M059J (cell line): ENCODE data around the gene ETV6. TPM values are rescaled to one million over a fixed set of nuclear protein-coding genes. Genes with fewer than 3 reads are reported as not detected.

Source experiments
- DNase-seq: peaks from one replicate; pipeline ENCODE4 v3.0.0-alpha.2; 2012; ENCODE audit warnings: low read depth
- total RNA-seq: library from RNA; depleted of rRNA; stranded (reverse); fragments of >200 nt; shearing (Covaris generic); gene quantifications from 2 replicates; pipeline ENCODE4 v1.2.3, GENCODE V29; 2014

ETV6 gene
- total RNA-seq, 1 experiment from 2014 or later = 11.5 TPM

DNA sequence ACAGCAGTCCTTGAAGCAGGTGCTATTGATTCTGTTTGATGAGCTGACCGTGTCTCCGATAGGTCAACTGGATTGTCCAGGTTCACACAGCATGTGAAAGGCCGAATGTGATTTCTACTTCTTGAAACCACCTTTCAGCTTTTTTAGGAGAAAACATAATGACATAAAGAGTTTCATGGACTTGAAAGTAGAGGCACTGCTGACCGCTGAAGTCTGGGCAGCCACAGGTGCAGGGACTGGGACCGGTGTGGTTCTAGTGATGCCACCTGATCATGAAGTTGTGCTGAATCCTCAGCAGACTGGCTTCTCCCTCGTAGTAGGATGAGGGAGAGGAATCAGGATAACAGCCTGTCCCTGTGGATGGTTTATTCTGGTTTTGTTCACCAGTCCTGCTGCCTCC, 108.1 kb downstream of the ETV6 start:
- no peak for DNase-seq

DNA sequence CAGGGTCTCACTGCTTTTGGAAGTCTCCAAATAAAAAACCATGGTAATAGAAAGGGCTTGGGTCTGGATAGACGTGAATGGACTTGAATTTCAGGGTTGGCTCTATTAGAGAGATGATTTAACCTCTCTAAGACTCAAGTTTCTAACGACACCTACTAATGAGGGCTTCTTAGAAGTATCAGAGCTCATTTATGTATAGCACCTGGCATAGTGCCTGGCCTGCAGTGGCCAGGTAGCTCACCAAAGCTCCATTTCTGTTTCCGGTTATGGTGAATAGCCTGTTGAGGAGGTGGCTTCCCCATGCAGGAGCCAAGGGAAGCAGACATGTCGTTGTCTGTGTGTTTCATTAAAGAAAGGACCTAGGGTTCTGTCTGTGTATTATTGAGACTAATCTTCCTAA, 108.6 kb downstream of the ETV6 start:
- no peak for DNase-seq

DNA sequence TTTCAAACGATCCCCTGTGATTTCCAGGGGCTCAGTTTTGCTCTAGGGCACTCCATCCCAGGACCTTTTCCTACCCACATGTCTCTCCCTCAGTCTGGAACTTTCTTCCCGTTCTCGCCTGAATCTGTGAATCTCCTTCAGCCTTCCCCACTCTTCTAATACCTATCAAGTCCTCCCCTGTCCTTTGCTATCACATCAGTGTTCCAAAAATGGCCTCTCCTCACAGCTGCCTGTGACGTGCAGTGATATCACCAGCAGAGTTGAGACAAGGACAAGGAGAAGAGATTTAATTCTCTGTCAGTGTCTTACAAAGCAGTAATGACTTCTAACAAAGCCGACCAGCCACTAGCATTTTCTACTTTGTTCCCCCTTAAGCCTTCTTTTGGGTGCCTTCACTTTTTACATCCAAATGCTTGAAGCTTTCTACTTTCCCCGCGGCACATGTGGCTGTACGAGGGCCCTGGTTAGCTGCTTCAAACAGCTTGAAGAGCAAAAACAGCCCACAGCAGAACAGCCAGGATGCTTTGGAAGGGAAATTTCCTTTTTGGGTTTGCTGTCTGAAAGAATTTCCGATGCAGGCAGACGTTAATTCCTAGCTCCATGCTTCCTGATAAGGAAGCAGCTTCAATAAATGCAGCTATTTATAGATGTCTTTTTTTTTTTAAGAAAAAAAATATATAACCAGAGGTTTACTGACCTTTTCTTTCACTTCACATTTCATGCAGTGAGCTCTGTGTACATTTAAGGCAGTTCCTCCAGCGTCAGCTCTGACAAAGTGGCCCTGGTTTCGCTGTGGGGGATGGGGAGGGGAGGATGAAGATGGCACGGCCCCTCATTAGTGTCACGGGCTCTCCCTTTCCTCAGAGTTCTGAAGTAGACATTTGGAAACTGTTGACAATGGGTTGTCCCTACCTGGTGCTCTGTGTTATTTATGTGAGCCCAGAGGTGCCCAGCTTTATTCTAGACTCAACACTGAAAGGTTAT, 109.3 kb downstream of the ETV6 start:
- DNase-seq = no peak

DNA sequence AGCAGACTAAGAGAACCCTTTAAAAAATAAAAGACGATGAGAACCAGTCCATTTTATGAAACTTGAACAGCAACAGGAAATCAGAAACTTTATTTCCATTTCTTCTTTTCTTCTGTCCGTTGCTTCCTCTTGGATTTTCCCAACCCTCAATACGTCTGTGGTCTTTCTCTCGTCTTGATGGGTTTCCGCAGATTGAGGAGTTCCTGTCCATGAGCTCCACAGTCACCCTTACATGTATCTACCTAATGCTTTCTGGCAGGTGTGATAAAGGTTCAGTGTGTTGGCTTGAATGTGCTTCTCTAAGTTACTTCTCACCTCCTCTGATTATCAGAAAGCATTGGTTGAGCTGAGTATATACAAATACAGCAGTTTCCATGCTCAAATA, 110.0 kb downstream of the ETV6 start:
- no peak for DNase-seq

DNA sequence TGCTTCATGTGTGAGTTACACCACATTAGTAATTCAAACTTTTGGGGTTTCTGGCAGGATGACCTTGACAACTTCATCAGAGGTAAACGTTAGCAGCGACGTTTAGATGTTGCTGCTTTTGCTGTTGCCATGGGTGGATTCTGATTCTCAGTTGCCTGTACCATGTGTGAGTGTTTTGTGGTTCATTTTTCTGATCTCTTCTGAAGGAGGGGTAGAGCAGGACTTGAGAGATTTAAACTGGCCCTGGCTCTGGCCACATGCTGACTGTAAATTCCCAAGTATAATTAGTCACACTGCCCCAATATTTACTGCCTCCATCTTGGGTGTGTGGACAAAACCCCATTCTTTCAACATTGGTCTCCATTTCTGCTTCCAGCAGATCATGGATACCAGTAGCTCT, 110.4 kb downstream of the ETV6 start:
- peak; percentile 8 for DNase-seq

DNA sequence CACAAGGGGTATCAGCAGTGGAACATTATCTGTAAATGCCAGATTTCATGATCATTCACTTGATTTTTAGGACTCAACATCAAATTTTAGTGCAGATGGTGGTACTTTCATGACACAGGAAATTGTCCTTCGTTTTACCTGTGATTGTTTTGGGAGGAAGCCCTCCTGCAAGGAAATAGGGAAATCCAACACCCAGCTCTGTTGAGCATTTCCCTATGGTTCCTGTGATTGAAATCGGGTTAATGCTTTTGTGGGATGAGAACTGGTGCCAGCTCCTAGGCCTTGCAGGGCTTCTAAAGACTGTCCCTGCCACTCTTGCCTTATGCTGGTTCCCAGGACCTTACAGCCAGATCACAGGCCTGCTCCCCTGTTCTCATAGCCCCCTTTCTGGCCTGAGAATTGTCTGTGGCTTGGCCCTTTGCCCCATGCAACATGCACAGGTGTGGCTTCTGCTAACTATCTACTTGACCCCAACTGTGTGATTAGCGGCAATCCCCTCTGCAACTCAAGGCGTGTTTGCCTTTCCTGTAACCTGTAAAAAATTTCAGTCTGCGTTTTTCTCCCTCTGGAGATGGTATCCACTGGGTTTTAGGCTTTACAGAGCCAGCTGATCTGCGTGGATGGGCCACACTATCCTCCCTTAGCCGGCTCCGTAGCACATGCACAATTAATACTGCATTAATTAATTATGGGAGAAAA, 112.5 kb downstream of the ETV6 start:
- DNase-seq = no peak

DNA sequence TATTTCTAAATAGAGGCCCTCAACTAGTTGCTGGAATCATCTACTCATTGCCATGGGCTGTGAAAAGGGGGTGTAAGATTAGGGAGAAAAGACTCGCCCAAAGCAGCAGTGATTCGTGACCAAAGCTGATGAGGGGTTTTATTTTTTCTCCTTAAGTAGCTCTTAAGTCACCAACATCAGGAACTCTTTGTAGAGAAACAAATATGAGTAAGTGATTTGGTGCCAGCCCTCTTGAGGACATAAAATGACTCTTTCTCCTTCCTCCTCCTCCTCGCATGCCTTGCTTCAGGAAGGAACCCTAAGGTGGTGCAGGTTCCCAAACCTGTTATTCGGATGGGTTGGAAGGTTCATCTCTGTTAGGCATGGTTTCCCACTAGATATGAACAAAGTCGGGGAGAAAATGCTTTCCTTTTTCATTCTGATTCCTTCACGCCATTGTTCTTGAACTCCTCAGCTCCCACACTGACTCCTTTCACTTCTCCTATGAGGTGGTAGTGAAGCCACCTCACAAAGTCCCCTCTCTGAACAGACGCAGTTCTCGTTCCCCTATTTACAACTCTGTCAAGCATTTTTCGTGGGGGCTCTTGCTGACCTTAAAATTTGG, 113.4 kb downstream of the ETV6 start:
- DNase-seq = no peak

DNA sequence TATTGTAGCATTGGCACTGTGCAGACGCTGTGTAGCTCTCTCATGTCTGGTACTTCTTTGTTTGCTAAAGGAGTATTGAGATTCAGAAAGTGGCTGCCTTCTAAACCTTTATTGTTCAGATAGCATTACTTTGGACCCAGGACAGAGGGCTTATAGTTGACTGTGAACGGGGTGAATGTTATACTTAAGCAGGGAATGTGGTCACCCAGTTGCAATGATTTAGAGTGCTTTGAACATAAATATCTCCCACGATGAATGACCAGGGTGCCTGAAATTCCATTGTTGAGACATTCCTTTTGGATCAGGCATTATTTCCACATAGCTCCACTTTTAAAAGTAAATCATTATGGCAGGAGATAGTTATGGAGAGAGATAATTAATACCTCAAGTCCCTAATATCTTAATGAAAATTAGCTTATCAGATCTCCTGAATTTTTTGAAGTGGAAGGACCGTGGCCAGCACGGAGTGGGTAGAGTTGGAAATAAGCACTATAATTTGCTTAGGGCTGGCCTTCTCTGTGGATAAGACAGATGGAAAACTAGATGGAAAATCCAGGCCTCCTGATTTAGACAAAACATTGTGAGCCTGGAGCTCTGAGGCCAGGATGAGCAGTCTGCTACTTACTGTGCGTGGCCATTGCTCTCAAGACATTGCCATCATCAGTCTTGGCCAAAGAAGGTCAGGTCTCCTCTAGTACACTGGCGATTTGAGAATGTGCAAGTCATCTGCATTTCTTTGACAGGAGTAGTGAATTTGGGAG, 114.5 kb downstream of the ETV6 start:
- peak; percentile 57 for DNase-seq

DNA sequence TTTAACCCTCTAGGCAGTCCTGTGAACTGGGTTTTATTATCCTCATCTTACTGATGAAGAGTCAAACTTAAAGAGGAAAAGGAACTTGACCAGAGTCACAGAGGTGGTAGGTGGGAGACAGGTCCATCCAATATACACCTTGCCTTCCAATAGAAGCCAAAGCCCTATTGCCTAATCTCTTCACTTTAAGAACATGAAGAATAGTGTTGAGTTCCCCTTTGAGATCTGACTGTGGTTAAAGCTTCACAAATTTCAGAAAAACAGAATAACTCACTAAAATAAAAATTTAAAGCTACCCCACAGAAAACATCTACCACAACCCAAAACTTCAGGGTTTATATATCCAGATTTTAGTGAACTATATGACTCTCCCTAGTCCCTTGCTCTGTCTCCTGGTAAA, 115.4 kb downstream of the ETV6 start:
- no peak for DNase-seq

DNA sequence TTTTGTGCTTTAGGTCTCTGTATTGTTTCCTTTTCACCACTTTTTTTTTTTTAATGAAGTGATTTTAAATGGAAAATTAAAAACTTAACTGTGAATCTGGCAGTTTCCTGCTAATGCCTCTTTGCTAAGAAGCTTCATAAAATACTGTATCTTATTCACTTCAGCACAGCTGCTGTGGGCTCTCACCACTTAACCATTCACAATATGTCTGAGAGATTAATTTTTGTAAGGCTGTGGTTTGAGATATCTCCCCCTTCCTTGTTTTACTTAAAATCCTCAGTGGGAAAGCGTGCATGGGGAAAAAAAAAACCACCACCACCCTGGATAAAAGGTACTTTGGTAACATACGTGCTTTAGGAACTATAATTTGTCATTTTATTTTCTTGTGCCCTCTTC, 115.9 kb downstream of the ETV6 start:
- DNase-seq = no peak

DNA sequence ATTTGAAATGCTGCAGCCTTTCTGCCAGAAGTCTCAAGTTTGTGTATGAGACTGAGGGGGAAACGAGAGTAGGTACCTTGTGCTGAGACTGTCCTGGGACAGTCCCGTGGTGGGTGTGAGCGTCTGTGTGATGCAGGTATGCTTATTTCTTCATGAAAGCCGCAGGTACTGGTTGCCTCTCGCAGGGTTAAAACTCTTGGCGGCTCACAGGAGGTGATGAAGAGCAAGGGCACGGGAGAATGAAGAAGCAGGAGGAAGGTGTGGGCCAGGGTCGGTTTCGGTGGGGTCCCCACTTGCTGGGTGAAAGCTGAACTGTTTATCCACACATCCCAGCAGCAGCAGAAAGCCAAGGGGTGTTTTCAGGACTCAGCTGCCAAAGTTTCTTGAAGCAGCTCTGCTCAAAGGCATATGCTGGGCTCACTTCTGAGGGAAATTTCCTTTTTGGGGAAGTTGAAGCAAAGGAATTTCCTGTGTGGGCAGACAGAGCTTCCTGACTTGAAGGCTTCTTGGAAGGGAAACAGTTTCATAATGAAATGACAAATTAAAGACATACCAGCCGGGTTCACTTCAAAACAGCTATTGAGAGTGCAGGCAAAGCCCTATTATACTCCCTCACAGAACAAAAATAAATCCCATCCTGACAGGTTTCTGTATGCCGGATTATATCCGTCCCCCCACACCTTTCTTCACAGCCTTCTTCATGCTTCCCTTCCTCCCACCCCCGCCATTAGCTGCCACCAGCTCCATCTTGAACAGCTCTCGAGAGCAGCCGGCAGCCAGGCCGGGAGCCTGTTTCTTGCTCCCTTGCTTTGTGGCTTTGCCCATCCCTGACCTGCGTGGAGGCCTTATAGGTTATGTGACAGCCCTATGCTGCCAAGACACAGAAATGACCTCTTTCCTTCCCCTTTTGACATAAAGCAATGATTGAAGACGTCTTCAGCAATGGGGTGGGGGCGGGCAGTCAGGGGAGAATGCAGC, 116.6 kb downstream of the ETV6 start:
- DNase-seq = peak; percentile 44

DNA sequence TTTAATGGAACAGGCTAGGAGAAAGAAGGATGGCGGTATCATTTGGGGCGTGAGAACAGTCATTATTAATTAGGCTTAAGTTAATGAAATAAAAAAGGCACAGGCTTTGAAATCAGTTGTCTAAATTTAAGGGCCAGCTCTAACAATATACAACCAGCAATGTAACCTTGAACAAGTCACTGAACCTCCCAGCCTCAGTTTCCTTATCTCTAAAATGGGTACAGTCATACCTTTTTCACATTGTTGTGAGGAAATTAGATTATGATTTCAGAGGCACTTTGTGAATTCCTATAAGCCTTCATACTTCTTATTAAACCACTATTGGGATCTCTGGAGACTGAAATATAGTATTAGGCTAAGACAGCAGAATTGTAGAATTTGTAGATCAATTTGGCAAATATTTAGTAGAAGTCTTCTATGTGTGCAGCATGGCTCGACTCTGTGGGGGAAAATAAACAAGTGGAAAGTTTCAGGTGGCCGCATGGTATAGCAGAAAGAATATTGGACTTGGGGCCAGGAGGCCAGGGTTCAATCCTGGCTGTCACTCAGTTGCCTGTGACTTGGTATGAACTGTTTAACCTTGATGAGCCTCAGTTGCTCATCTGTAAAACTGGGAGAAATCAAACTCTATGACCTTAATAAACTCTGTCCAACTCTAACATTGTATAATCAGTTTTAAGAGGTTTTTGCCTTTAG, 117.7 kb downstream of the ETV6 start:
- no peak for DNase-seq

DNA sequence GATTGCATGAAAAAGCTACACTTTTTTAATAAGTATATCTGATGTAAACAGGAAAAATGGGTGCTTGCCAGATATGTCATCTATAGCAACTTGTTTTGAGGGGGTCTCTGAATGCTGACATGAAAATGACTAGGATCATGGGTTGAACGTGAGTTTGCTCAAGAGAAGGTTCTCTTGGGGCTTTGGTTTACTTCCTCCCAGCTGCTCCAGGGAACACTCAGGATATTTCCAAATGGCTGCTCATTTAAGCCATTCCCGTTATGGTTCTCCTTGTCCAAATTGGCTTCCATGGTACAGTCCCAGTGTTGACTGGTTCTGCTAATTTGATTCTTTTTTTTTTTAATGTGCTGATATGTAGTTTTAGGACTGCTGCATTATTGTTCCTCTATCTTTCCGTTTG, 118.3 kb downstream of the ETV6 start:
- DNase-seq = no peak

DNA sequence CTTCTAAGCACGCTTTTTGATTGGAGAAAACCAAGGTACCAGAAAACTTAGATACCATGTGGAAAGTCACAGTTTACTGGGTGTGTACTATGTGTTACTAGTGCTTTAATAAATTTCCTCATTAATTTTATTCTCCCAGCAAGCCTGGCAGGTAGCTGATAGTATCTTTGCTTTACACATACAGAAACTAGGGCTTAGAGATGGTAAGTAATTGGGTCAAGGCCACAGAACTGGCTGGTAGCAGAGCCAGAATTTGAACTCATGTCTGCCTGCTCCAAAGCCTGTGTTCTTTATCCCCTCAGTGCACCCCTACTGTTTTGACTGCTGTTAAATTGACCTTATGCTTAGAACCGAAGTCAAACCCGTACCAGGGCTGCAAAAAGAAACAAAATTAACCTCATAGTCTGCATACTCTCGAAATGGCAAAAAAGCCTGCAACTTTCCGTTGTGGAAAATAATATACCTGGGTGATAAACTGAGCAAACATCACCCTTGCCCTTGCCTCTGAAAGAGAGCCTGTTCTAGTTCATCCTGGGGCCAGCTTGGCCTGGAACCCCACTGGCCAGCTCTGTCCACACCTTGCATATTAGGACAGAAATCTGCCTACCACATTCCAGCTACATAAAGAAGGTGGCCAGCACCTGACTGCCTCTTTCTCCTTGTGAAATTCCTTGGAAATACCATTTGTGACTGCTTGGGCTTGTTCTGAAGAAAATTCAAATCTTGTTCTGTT, 118.9 kb downstream of the ETV6 start:
- DNase-seq = no peak

DNA sequence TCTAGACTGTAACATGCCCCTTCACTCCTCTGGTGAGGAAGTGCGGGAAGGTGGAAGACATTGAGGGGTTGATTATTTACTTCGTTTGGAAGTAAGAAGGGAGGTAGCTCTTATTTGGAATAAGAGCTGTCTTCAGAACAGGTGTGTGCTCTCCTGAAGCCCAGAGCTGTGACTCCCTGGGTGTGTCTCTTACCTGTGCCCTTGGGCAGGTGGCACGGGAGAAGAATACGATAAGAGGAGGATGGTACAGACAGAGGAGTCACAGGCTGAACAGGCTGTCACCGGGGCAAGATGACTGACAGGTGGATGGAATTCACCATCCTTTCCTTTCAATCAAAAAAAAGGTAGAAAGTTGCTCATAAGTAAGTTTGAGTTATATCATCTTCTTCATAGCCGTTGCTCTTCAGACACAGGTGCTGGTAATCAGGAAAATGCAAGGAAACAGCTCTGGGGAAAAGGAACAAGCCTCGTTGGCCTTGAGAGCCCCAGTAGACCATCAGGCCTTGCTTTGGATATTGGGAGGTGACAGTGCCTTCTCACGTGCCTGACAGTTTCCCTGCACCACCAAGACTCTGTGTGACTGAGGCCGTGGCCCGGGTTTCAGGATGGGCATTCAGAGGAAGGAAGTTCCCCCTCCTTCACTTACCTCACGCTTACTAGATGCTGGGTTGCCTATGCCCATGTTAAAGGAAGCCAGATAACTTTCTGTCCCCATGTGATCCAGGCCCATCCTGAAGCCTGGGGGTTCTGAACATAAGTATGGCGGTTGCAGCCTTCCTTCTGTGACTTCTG, 120.4 kb downstream of the ETV6 start:
- DNase-seq = no peak

DNA sequence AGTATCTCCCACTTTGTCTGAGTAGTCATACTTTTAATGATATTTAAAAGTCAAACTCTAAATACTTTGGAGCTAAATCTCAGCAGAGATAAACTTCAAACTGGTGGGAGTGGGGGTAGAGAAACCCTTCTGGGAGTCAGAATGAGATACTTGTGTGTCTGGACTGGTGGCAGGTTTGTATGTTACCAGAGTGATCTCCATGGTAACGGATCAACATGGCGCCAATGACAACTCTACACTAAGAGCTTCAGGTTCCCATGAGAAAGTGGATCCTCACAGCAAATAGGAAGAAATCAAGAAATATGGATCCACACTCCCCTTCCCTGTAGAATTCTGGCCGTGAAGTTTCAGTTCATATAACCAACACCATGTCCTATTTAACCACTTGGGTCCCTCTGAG, 121.9 kb downstream of the ETV6 start:
- DNase-seq = peak; percentile 68

DNA sequence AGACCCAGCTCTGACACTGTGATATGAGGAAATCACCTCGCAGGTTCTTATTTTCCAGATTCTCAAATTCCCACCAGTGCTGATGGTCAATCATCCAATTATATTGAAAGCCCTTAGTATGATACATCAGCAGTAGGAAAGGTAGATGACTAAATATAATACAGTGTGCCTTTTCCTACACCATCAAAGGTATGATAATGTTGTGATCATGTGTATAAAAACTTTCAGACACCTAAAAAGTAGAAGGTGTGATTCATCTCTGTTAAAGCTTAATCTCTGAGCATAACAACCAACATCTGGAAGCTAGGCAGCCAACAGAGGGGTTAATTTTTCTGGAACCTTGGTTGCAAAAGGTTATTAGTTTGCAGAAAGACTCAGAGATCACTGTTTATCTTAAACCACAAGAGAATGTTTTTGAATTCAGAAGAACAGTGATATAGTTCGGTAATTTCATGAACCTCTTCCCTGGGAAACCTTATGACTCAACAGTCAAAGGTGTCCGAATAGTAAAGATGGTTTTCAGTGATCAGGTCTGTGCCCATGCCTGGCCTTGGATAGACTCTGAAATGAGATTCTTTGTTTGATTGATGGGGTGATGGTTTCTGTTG, 122.5 kb downstream of the ETV6 start:
- DNase-seq = peak; percentile 51
